Spleen (tissue), 11 donors: ENCODE data around the gene ADARB2. TPM values are rescaled to one million over a fixed set of nuclear protein-coding genes. Genes with fewer than 3 reads are reported as not detected.
A peak's percentile ranks its signal among the peaks of the same experiment; 100 is the strongest.

Experiments
- DNase-seq: peaks from one replicate; pipeline ENCODE4 v3.0.0-alpha.2; 2020
- H3K27ac ChIP-seq, 8 donors: fragments of 200-600 bp; sonication (generic) in 7 of 8; 1 replicate in 4 of 8; 2 replicates in 4 of 8; pipeline versions ENCODE4 v1.5.0 to v1.8.0; 2016 to 2021; ENCODE audit warnings: inconsistent platforms in 4 of 8, mild to moderate bottlenecking in 4 of 8, moderate library complexity in 1 of 8
- H3K27me3 ChIP-seq, 7 donors: fragments of 200-600 bp; sonication (generic) in 6 of 7; replicated peaks in 1 of 7; 1 replicate in 4 of 7; 2 replicates in 3 of 7; pipeline versions ENCODE4 v1.5.0 to v1.8.0; 2016 to 2021; ENCODE audit warnings: inconsistent platforms in 3 of 7, mild to moderate bottlenecking in 1 of 7
- H3K36me3 ChIP-seq, 6 donors: fragments of 200-600 bp; sonication (generic) in 5 of 6; 1 replicate in 4 of 6; 2 replicates in 2 of 6; pipeline versions ENCODE4 v1.5.0 to v1.8.0; 2016 to 2021; ENCODE audit warnings: inconsistent platforms in 2 of 6
- H3K4me1 ChIP-seq, 6 donors: fragments of 200-600 bp; sonication (generic) in 5 of 6; 1 replicate in 3 of 6; 2 replicates in 3 of 6; pipeline versions ENCODE4 v1.5.0 to v1.8.0; 2016 to 2021; ENCODE audit warnings: inconsistent platforms in 3 of 6
- H3K4me3 ChIP-seq, 8 donors: fragments of 200-600 bp; sonication (generic) in 7 of 8; 1 replicate in 4 of 8; 2 replicates in 4 of 8; pipeline versions ENCODE4 v1.5.0 to v1.8.0; 2016 to 2021; ENCODE audit warnings: inconsistent platforms in 4 of 8, mild to moderate bottlenecking in 4 of 8, moderate library complexity in 2 of 8
- H3K9me3 ChIP-seq, 8 donors: fragments of 200-600 bp; sonication (generic) in 7 of 8; 1 replicate in 4 of 8; 2 replicates in 4 of 8; pipeline versions ENCODE4 v1.5.0 to v1.8.0; 2016 to 2021; ENCODE audit warnings: inconsistent platforms in 4 of 8
- CTCF ChIP-seq, 11 experiments: fragments of 200-600 bp in 7 of 11; fragments of 450-650 bp in 4 of 11; sonication (generic) in 4 of 11; IDR thresholded peaks in 8 of 11; conservative IDR thresholded peaks in 3 of 11; 1 replicate in 7 of 11; 2 replicates in 4 of 11; pipeline versions ENCODE4 v1.4.0 to v1.8.0; 2016 to 2021; ENCODE audit warnings: antibody characterized with exemption in 11 of 11, inconsistent platforms in 4 of 11, mild to moderate bottlenecking in 1 of 11
- POLR2A ChIP-seq, 3 donors: fragments of 450-650 bp; IDR thresholded peaks; one replicate each; pipeline ENCODE4 v1.5.1; 2017; ENCODE audit warnings: antibody characterized with exemption in 3 of 3, mild to moderate bottlenecking in 1 of 3
- POLR2AphosphoS5 ChIP-seq, 3 donors: sonication (generic); formaldehyde crosslinking; IDR thresholded peaks; one replicate each; pipeline ENCODE4 v1.5.1; 2017; ENCODE audit warnings: antibody characterized with exemption in 3 of 3
- WGBS, 5 donors: extraction: QIAGEN DNeasy Blood & Tissue Kit in 3 of 5; methylation state at CpG; one replicate each; pipeline versions ENCODE4 v1.1.5 to v1.1.7; 2013 to 2018; 5-methylcytosine and 5-hydroxymethylcytosine counted together
- intact Hi-C: fragments of 100-400 bp; cut with DNase I; formaldehyde crosslinking; loops from one replicate; pipeline ENCODE4 v1.15.0; 2023; ENCODE audit warnings: low total_unique reads
- polyA plus RNA-seq, 3 donors: library from polyadenylated mRNA; stranded (reverse); fragments of 200-250 nt; gene quantifications; one replicate each; pipeline ENCODE4 v1.2.1, GENCODE V29; 2013
- total RNA-seq, 7 donors: library from RNA; depleted of rRNA in 3 of 7; stranded (reverse); fragments of >200 nt in 3 of 7; fragmentation: NEBNext Ultra II Directional in 4 of 7; extraction: Animal tissue kit (Norgen Biotek cat#: 25700) in 4 of 7; gene quantifications; one replicate each; pipeline versions ENCODE4 v1.1.0 to v1.2.1, GENCODE V29; 2016 to 2021
- donor health status: healthy with polysubstance abuse.
- donor health status: DM: no; HTN: no; CAD: no; lungs with moderate emphysema.
- donor health status: DM: no; HTN: no; CAD: no.
- donor health status: Bipolar disorder and iron deficiency.
- donor health status: healthy.
- donor health status: DM: no; HTN: no; CAD: no.
- donor health status: DM: yes; HTN: yes; CAD: no.

ADARB2 gene
- total and polyA plus RNA-seq, 10 donors: 0.05 to 8.1 (median 0.96) TPM

DNA sequence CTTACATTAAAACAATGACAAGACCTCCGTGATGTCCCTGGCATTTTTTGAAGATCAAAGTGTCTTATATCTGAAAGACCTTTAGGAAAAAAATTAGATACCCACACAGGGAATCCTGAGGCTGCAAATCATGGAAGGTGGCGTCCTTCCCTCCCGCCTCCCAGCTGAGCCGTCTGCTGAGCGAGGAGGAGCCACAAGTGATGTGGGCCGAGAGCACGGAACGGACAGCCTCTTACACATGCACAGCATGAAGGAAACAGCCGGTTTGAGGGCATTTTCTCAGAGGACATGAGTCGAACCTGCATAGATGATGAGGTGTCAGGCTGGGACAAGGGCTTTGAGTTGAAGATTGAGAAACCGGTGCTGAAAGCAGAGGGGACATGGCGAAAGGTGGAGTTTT is 163.3 kb downstream of the ADARB2 start:
- no peaks in the 10 kb centered on the region for H3K36me3 ChIP-seq
- H3K27me3 ChIP-seq: peaks cover 0 to 36% (median 0%) of the 10 kb centered on the region in 7 donors
- no peaks in the 10 kb centered on the region for H3K9me3 ChIP-seq
- H3K4me1 ChIP-seq: peaks cover 0 to 25% (median 2%) of the 10 kb centered on the region in 6 donors
- intact Hi-C loops: no loop called here
- H3K4me3 ChIP-seq: no peak overlapping the region
- no peak overlapping the region for H3K27ac ChIP-seq
- no peak for DNase-seq
- WGBS, 5 donors: 81 to 90% (median 86%) methylated on average over 12 of the region's 12 CpGs
- TF ChIP-seq POLR2AphosphoS5 (IDR thresholded peaks at IDR 0.05) (no peak), CTCF (IDR thresholded peaks at IDR 0.05 in 8 of 11, conservative IDR thresholded peaks at IDR 0.05 in 3 of 11) (no peak), POLR2A (IDR thresholded peaks at IDR 0.05) (no peak)

- no peak for TF ChIP-seq POLR2A (IDR thresholded peaks at IDR 0.05)
- no peak for TF ChIP-seq POLR2AphosphoS5 (IDR thresholded peaks at IDR 0.05)
- no peak for TF ChIP-seq CTCF (IDR thresholded peaks at IDR 0.05 in 8 of 11, conservative IDR thresholded peaks at IDR 0.05 in 3 of 11)
- intact Hi-C loops: no loop called here
- peak; percentile 68 for DNase-seq
- WGBS, 5 donors: 85 to 93% (median 90%) methylated on average over 13 to 14 of the region's 14 CpGs
- Histone ChIP-seq H3K4me1 (peaks cover 0 to 23% (median 2%) of the 10 kb centered on the region in 6 donors), H3K36me3 (no peaks in the 10 kb centered on the region), H3K27me3 (peaks cover 0 to 31% (median 0%) of the 10 kb centered on the region in 7 donors), H3K9me3 (no peaks in the 10 kb centered on the region), H3K4me3 (no peak overlapping the region), H3K27ac (no peak overlapping the region)
These were observed 163.9 kb downstream of the ADARB2 start for GRCh38 chr10:1573334-1573969.

DNA sequence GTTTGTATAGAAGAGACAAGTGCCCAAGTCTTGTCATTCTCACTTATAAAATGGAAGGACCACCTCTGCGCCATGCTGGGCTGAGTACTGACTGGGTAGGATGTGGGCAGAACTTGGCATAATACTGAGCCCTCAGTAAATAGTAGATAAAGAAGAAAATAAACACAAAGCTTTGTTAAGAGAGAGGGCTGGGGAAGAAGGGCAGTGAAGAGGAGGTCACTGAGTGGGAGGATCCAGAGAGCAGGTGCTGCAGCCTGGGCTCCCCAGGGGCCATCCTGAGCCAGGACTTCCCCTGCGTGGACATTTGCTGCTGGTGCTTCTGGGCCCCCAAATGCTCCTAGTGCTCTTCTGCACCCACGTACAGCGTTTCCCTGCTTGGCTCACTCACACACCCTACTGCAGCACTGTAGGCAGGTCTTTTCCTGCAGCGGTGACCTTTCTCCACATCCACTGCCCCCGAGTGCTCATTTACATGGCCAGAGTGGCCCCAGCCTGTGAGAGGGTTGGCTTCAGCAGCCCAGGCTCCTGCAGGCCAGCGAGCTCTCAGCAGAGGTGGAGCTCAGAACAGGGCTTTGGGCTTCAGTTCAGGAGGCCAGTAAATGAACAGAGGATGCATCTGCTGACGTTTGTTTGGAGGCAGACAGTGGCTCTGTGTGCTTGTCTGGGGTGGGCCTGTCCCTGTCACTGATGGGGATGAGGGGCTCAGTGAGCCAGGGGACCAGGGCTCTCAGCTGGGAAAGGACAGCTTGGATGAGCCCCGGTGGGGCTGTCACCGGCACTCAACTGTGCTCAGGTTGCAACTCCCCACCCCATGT is 164.6 kb downstream of the ADARB2 start:
- Histone ChIP-seq H3K36me3 (no peaks in the 10 kb centered on the region), H3K9me3 (no peaks in the 10 kb centered on the region), H3K4me1 (peaks cover 0 to 23% (median 2%) of the 10 kb centered on the region in 6 donors), H3K4me3 (no peak overlapping the region), H3K27ac (no peak overlapping the region), H3K27me3 (peaks cover 0 to 31% (median 0%) of the 10 kb centered on the region in 7 donors)
- DNase-seq: no peak
- intact Hi-C loops: no loop called here
- no peak for TF ChIP-seq CTCF (IDR thresholded peaks at IDR 0.05 in 8 of 11, conservative IDR thresholded peaks at IDR 0.05 in 3 of 11)
- no peak for TF ChIP-seq POLR2AphosphoS5 (IDR thresholded peaks at IDR 0.05)
- TF ChIP-seq POLR2A (IDR thresholded peaks at IDR 0.05): no peak
- WGBS, 5 donors: 62 to 77% (median 65%) methylated on average over 10 of the region's 10 CpGs
